NCI-H146 treated with DMSO at 0.1 percent for 48 hours (cell line): ENCODE data around the gene SCUBE1.

Experiments used
- DNase-seq: peaks from one replicate; lab custom pipeline; 2025; ENCODE audit not compliant: unreplicated experiment; lab: John Stamatoyannopoulos, UW

SCUBE1 gene

GRCh38 chr22:43303166-43303565 lies 40.0 kb downstream of the SCUBE1 start:
- DNase-seq, result no peak

GRCh38 chr22:43302531-43303041 lies 40.6 kb downstream of the SCUBE1 start:
- no peak for DNase-seq

GRCh38 chr22:43301866-43302265 lies 41.3 kb downstream of the SCUBE1 start:
- DNase-seq, result no peak

GRCh38 chr22:43300891-43301676 lies 42.1 kb downstream of the SCUBE1 start:
- no peak for DNase-seq

- no peak for DNase-seq
Measured at GRCh38 chr22:43299736-43300135, 43.4 kb downstream of the SCUBE1 start.

- DNase-seq, result no peak
Measured at GRCh38 chr22:43298062-43298801, 44.9 kb downstream of the SCUBE1 start.

GRCh38 chr22:43297270-43298061 lies 45.7 kb downstream of the SCUBE1 start:
- no peak for DNase-seq

GRCh38 chr22:43296276-43296902 lies 46.8 kb downstream of the SCUBE1 start:
- DNase-seq, result no peak

- DNase-seq, result no peak
Measured at GRCh38 chr22:43295660-43296059, 47.5 kb downstream of the SCUBE1 start.

- DNase-seq, result no peak
Measured at GRCh38 chr22:43295173-43295572, 48.0 kb downstream of the SCUBE1 start.

GRCh38 chr22:43293655-43294392 lies 49.3 kb downstream of the SCUBE1 start:
- no peak for DNase-seq

- DNase-seq, result no peak
Measured at GRCh38 chr22:43293259-43293654, 49.9 kb downstream of the SCUBE1 start.

GRCh38 chr22:43292630-43293018 lies 50.5 kb downstream of the SCUBE1 start:
- no peak for DNase-seq

GRCh38 chr22:43291381-43291780 lies 51.8 kb downstream of the SCUBE1 start:
- DNase-seq, result no peak

- DNase-seq, result no peak
Measured at GRCh38 chr22:43289976-43290721, 53.0 kb downstream of the SCUBE1 start.

- no peak for DNase-seq
Measured at GRCh38 chr22:43289531-43289963, 53.6 kb downstream of the SCUBE1 start.

- no peak for DNase-seq
Measured at GRCh38 chr22:43288807-43289420, 54.3 kb downstream of the SCUBE1 start.

GRCh38 chr22:43288378-43288777 lies 54.8 kb downstream of the SCUBE1 start:
- no peak for DNase-seq

GRCh38 chr22:43287441-43287840 lies 55.7 kb downstream of the SCUBE1 start:
- no peak for DNase-seq
